ENCODE results near the gene KRTAP4-7.
"Not testable (repeated sequence)": the region's sequence is repeated elsewhere in the genome, so short reads cannot be mapped to it uniquely, and the experiment has no call there.

KRTAP4-7 gene

GRCh38 chr17:41049110-41049509 lies 34.8 kb upstream of the KRTAP4-7 start:
- DNase-seq (ENCODE audit: extremely low read depth, insufficient read length) = no peak
- no peak overlapping the region for H3K4me3 ChIP-seq (replicated peaks; ENCODE audit: low read depth, low read length)
- H3K36me3 ChIP-seq (ENCODE audit: control insufficient read depth, insufficient read depth, low read length) = no peaks in the 10 kb centered on the region
- TF ChIP-seq CTCF (IDR thresholded peaks at IDR 0.05; ENCODE audit: insufficient read depth, low read length, poor library complexity, severe bottlenecking) = no peak
- H3K27me3 ChIP-seq (replicated peaks; ENCODE audit: control insufficient read depth, insufficient read depth, low read length) = no peaks in the 10 kb centered on the region

- H3K4me3 ChIP-seq (replicated peaks; ENCODE audit: low read depth, low read length) = no peak overlapping the region
- DNase-seq (ENCODE audit: extremely low read depth, insufficient read length) = no peak
- no peaks in the 10 kb centered on the region for H3K27me3 ChIP-seq (replicated peaks; ENCODE audit: control insufficient read depth, insufficient read depth, low read length)
- H3K36me3 ChIP-seq (ENCODE audit: control insufficient read depth, insufficient read depth, low read length) = no peaks in the 10 kb centered on the region
- TF ChIP-seq CTCF (IDR thresholded peaks at IDR 0.05; ENCODE audit: insufficient read depth, low read length, poor library complexity, severe bottlenecking) = no peak
Observed at GRCh38 chr17:41052566-41052965, 31.4 kb upstream of the KRTAP4-7 start.

- Histone ChIP-seq H3K4me3 (replicated peaks; ENCODE audit: low read depth, low read length) (no peak overlapping the region), H3K36me3 (ENCODE audit: control insufficient read depth, insufficient read depth, low read length) (no peaks in the 10 kb centered on the region), H3K27me3 (replicated peaks; ENCODE audit: control insufficient read depth, insufficient read depth, low read length) (no peaks in the 10 kb centered on the region)
- no peak for TF ChIP-seq CTCF (IDR thresholded peaks at IDR 0.05; ENCODE audit: insufficient read depth, low read length, poor library complexity, severe bottlenecking)
- no peak for DNase-seq (ENCODE audit: extremely low read depth, insufficient read length)
Observed at GRCh38 chr17:41054025-41054424, 29.9 kb upstream of the KRTAP4-7 start.

- not testable (repeated sequence) for H3K36me3 ChIP-seq (ENCODE audit: control insufficient read depth, insufficient read depth, low read length); H3K27me3 ChIP-seq (replicated peaks; ENCODE audit: control insufficient read depth, insufficient read depth, low read length); DNase-seq (ENCODE audit: extremely low read depth, insufficient read length); H3K4me3 ChIP-seq (replicated peaks; ENCODE audit: low read depth, low read length)
Observed at GRCh38 chr17:41054556-41054955, 29.4 kb upstream of the KRTAP4-7 start.

- not testable (repeated sequence) for H3K27me3 ChIP-seq (replicated peaks; ENCODE audit: control insufficient read depth, insufficient read depth, low read length); H3K36me3 ChIP-seq (ENCODE audit: control insufficient read depth, insufficient read depth, low read length); DNase-seq (ENCODE audit: extremely low read depth, insufficient read length); H3K4me3 ChIP-seq (replicated peaks; ENCODE audit: low read depth, low read length)
Observed at GRCh38 chr17:41055130-41055529, 28.8 kb upstream of the KRTAP4-7 start, which contains the start of gene KRTAP2-2. Gene KRTAP2-2, minus strand, starts transcription at chr17:41055230. Its CDS starts 19 bp downstream, at chr17:41055211.

GRCh38 chr17:41057547-41057946 lies 26.4 kb upstream of the KRTAP4-7 start:
- Histone ChIP-seq H3K36me3 (ENCODE audit: control insufficient read depth, insufficient read depth, low read length) (no peaks in the 10 kb centered on the region), H3K27me3 (replicated peaks; ENCODE audit: control insufficient read depth, insufficient read depth, low read length) (no peaks in the 10 kb centered on the region; the same call in 1 of the 2 replicates), H3K4me3 (replicated peaks; ENCODE audit: low read depth, low read length) (no peak overlapping the region)
- no peak for DNase-seq (ENCODE audit: extremely low read depth, insufficient read length)
- TF ChIP-seq CTCF (IDR thresholded peaks at IDR 0.05; ENCODE audit: insufficient read depth, low read length, poor library complexity, severe bottlenecking) = no peak

- no peak for TF ChIP-seq CTCF (IDR thresholded peaks at IDR 0.05; ENCODE audit: insufficient read depth, low read length, poor library complexity, severe bottlenecking)
- DNase-seq (ENCODE audit: extremely low read depth, insufficient read length) = no peak
- Histone ChIP-seq H3K27me3 (replicated peaks; ENCODE audit: control insufficient read depth, insufficient read depth, low read length) (no peaks in the 10 kb centered on the region; the same call in 1 of the 2 replicates), H3K4me3 (replicated peaks; ENCODE audit: low read depth, low read length) (no peak overlapping the region), H3K36me3 (ENCODE audit: control insufficient read depth, insufficient read depth, low read length) (no peaks in the 10 kb centered on the region)
Observed at GRCh38 chr17:41058741-41059140, 25.2 kb upstream of the KRTAP4-7 start.

GRCh38 chr17:41059276-41060051 lies 24.5 kb upstream of the KRTAP4-7 start:
- not testable (repeated sequence) for DNase-seq (ENCODE audit: extremely low read depth, insufficient read length); H3K27me3 ChIP-seq (replicated peaks; ENCODE audit: control insufficient read depth, insufficient read depth, low read length); H3K4me3 ChIP-seq (replicated peaks; ENCODE audit: low read depth, low read length); H3K36me3 ChIP-seq (ENCODE audit: control insufficient read depth, insufficient read depth, low read length)
